ENCODE data around the gene CHRND. TPM values are rescaled to one million over a fixed set of nuclear protein-coding genes. Genes with fewer than 3 reads are reported as not detected.

CHRND gene
- total and polyA plus RNA-seq, 4 donors = not detected

DNA sequence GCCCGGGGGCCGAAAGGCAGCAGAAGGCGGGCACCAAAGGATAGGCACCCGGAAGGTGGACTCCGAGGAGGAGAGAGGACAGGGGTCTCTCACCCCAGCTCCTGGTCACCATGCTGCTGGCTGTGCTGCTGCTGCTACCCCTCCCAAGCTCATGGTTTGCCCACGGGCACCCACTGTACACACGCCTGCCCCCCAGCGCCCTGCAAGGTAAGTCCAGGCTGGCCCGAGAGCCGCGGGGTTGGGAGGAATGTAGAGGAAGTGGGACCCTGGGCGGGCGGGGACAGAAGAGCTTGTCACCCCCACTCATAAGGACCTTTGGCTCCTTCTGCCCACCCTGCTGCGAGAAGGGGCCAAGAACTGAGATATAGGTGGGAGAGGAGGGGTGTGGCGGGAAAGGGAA, 5.5 kb upstream of the CHRND start:
- TF ChIP-seq HNF4G (IDR thresholded peaks at IDR 0.05) (no peak), HNF4A (conservative IDR thresholded peaks at IDR 0.05) (no peak), FOXA2 (IDR thresholded peaks at IDR 0.05) (no peak), SP1 (IDR thresholded peaks at IDR 0.05) (no peak), ZBTB33 (IDR thresholded peaks at IDR 0.05) (no peak), EGR1 (IDR thresholded peaks at IDR 0.05; ENCODE audit: low read depth in 2 of 2) (no peak), TAF1 (conservative IDR thresholded peaks at IDR 0.05) (no peak), GABPA (IDR thresholded peaks at IDR 0.05 in 1 of 2, conservative IDR thresholded peaks at IDR 0.05 in 1 of 2) (no peak), RAD21 (IDR thresholded peaks at IDR 0.05) (no peak), RXRA (IDR thresholded peaks at IDR 0.05) (no peak), JUND (IDR thresholded peaks at IDR 0.05) (no peak), NR2F2 (IDR thresholded peaks at IDR 0.05) (no peak), YY1 (IDR thresholded peaks at IDR 0.05) (no peak), FOXA1 (IDR thresholded peaks at IDR 0.05) (no peak)
- TF ChIP-seq, protein P1, sequence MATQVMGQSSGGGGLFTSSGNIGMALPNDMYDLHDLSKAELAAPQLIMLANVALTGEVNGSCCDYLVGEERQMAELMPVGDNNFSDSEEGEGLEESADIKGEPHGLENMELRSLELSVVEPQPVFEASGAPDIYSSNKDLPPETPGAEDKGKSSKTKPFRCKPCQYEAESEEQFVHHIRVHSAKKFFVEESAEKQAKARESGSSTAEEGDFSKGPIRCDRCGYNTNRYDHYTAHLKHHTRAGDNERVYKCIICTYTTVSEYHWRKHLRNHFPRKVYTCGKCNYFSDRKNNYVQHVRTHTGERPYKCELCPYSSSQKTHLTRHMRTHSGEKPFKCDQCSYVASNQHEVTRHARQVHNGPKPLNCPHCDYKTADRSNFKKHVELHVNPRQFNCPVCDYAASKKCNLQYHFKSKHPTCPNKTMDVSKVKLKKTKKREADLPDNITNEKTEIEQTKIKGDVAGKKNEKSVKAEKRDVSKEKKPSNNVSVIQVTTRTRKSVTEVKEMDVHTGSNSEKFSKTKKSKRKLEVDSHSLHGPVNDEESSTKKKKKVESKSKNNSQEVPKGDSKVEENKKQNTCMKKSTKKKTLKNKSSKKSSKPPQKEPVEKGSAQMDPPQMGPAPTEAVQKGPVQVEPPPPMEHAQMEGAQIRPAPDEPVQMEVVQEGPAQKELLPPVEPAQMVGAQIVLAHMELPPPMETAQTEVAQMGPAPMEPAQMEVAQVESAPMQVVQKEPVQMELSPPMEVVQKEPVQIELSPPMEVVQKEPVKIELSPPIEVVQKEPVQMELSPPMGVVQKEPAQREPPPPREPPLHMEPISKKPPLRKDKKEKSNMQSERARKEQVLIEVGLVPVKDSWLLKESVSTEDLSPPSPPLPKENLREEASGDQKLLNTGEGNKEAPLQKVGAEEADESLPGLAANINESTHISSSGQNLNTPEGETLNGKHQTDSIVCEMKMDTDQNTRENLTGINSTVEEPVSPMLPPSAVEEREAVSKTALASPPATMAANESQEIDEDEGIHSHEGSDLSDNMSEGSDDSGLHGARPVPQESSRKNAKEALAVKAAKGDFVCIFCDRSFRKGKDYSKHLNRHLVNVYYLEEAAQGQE (IDR thresholded peaks at IDR 0.05) = no peak
- TF ChIP-seq, protein P2, sequence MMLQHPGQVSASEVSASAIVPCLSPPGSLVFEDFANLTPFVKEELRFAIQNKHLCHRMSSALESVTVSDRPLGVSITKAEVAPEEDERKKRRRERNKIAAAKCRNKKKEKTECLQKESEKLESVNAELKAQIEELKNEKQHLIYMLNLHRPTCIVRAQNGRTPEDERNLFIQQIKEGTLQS (IDR thresholded peaks at IDR 0.05) = no peak
- TF ChIP-seq, protein P3, sequence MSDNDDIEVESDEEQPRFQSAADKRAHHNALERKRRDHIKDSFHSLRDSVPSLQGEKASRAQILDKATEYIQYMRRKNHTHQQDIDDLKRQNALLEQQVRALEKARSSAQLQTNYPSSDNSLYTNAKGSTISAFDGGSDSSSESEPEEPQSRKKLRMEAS (IDR thresholded peaks at IDR 0.05) = no peak
- TF ChIP-seq, protein P4, sequence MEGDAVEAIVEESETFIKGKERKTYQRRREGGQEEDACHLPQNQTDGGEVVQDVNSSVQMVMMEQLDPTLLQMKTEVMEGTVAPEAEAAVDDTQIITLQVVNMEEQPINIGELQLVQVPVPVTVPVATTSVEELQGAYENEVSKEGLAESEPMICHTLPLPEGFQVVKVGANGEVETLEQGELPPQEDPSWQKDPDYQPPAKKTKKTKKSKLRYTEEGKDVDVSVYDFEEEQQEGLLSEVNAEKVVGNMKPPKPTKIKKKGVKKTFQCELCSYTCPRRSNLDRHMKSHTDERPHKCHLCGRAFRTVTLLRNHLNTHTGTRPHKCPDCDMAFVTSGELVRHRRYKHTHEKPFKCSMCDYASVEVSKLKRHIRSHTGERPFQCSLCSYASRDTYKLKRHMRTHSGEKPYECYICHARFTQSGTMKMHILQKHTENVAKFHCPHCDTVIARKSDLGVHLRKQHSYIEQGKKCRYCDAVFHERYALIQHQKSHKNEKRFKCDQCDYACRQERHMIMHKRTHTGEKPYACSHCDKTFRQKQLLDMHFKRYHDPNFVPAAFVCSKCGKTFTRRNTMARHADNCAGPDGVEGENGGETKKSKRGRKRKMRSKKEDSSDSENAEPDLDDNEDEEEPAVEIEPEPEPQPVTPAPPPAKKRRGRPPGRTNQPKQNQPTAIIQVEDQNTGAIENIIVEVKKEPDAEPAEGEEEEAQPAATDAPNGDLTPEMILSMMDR (IDR thresholded peaks at IDR 0.05; ENCODE audit: low read depth, low read length, missing input control) = no peak
- Histone ChIP-seq H3K27me3 (ENCODE audit: control insufficient read depth in 4 of 4, insufficient read depth in 4 of 4, low read length in 3 of 4) (peaks cover 0 to 8% (median 5%) of the 10 kb centered on the region in 4 donors), H3K9me3 (ENCODE audit: control insufficient read depth in 4 of 4, low read length in 3 of 4) (no peaks in the 10 kb centered on the region), H3K4me1 (ENCODE audit: control insufficient read depth in 4 of 4, insufficient read depth in 4 of 4, low read length in 3 of 4) (peaks cover 7 to 22% (median 13%) of the 10 kb centered on the region in 4 donors), H3K9ac (ENCODE audit: low read depth in 1 of 2, low read length in 2 of 2) (no peak overlapping the region), H3K4me3 (ENCODE audit: low read depth in 1 of 3, low read length in 3 of 3) (no peak overlapping the region), H3K36me3 (ENCODE audit: control insufficient read depth in 4 of 4, insufficient read depth in 3 of 4, low read depth in 1 of 4, low read length in 3 of 4) (no peaks in the 10 kb centered on the region), H3K27ac (ENCODE audit: low read depth in 1 of 2, low read length in 2 of 2) (no peak overlapping the region)
- WGBS = 79% methylated on average over 15 of the region's 15 CpGs
- DNase-seq (ENCODE audit: low spot score) = no peak

Measured in liver (tissue), 9 donors.